GM21717 (cell line): Measurements from ENCODE around the gene ELMOD2.

Source experiments
- ATAC-seq: cut with Tn5 transposase; IDR thresholded peaks from one replicate; pipeline ENCODE4 v1.9.1; 2021; ENCODE audit warnings: mild to moderate bottlenecking, moderate library complexity; ENCODE audit not compliant: unreplicated experiment

The ELMOD2 gene

GRCh38 chr4:140579278-140579677, 55.3 kb downstream of the ELMOD2 start:
- no peak for ATAC-seq

GRCh38 chr4:140581078-140581477, 57.1 kb downstream of the ELMOD2 start:
- ATAC-seq = no peak

- ATAC-seq = no peak
These were observed 60.5 kb downstream of the ELMOD2 start for GRCh38 chr4:140584439-140584838.

GRCh38 chr4:140595065-140595464, 71.1 kb downstream of the ELMOD2 start:
- peak; percentile 61 for ATAC-seq

GRCh38 chr4:140600408-140600807, 76.4 kb downstream of the ELMOD2 start:
- ATAC-seq = no peak

GRCh38 chr4:140602714-140603113, 78.7 kb downstream of the ELMOD2 start:
- ATAC-seq = no peak

GRCh38 chr4:140603286-140603685, 79.3 kb downstream of the ELMOD2 start:
- no peak for ATAC-seq
